HEK293 (cell line): ENCODE data around the gene MCAT.

ENCODE experiments used
- CTCF ChIA-PET: fragments of 350-600 bp; formaldehyde crosslinking; extraction: SDS; loops from one replicate; lab custom pipeline; 2021; ENCODE audit warnings: antibody characterized with exemption; lab: Yijun Ruan, JAX
- POLR2A ChIA-PET: fragments of 300-600 bp; formaldehyde crosslinking; extraction: SDS; loops from one replicate; lab custom pipeline; 2020; ENCODE audit warnings: antibody characterized with exemption, inconsistent platforms; lab: Yijun Ruan, JAX
- H3K27ac ChIP-seq: fragments of 200-500 bp; sonication (Bioruptor generic); 2 replicates; pipeline ENCODE4 v1.5.1; 2014; ENCODE audit warnings: low read depth, low read length, control low read depth, inconsistent platforms; ENCODE audit errors: extremely low read depth
- H3K36me3 ChIP-seq, 2 experiments: fragments of 200-500 bp in 1 of 2; sonication (Bioruptor generic) in 1 of 2; 1 replicate in 1 of 2; 2 replicates in 1 of 2; pipeline ENCODE4 v1.5.1; 2014 to 2017; ENCODE audit warnings: inconsistent platforms in 2 of 2, low read length in 2 of 2; ENCODE audit not compliant: control insufficient read depth in 2 of 2, insufficient read depth in 1 of 2
- H3K4me1 ChIP-seq: fragments of 200-500 bp; sonication (Bioruptor generic); 2 replicates; pipeline ENCODE4 v1.5.1; 2014; ENCODE audit warnings: mild to moderate bottlenecking, low read length, inconsistent platforms; ENCODE audit not compliant: control insufficient read depth, insufficient read depth
- H3K4me3 ChIP-seq: 2 replicates; pipeline ENCODE4 v1.5.1; 2011; ENCODE audit warnings: low read depth, mild to moderate bottlenecking, control low read depth, low read length, moderate library complexity
- H3K9me3 ChIP-seq: fragments of 200-500 bp; sonication (Bioruptor generic); 2 replicates; pipeline ENCODE4 v1.5.1; 2014; ENCODE audit warnings: low read depth, low read length, inconsistent platforms; ENCODE audit not compliant: control insufficient read depth, insufficient read depth
- BCL6B ChIP-seq: fragments of 450-650 bp; formaldehyde crosslinking; IDR thresholded peaks from 2 replicates; pipeline ENCODE4 v1.5.1; 2017; ENCODE audit warnings: missing biosample characterization, missing genetic modification characterization
- IKZF3 ChIP-seq: fragments of 450-650 bp; IDR thresholded peaks from 2 replicates; pipeline ENCODE4 v1.5.0; 2018; ENCODE audit warnings: missing biosample characterization, mild to moderate bottlenecking, missing genetic modification characterization, moderate library complexity
- PRDM2 ChIP-seq: fragments of 450-650 bp; formaldehyde crosslinking; IDR thresholded peaks from 2 replicates; pipeline ENCODE4 v1.5.1; 2016; ENCODE audit warnings: missing biosample characterization, missing genetic modification characterization, borderline replicate concordance
- ZBTB21 ChIP-seq: fragments of 450-650 bp; formaldehyde crosslinking; IDR thresholded peaks from 2 replicates; pipeline ENCODE4 v1.5.1; 2017; ENCODE audit warnings: missing biosample characterization, missing genetic modification characterization
- ZNF18 ChIP-seq: fragments of 450-650 bp; formaldehyde crosslinking; IDR thresholded peaks from 2 replicates; pipeline ENCODE4 v1.5.1; 2016; ENCODE audit warnings: missing biosample characterization, missing genetic modification characterization
- ZNF211 ChIP-seq: fragments of 450-650 bp; formaldehyde crosslinking; IDR thresholded peaks from 2 replicates; pipeline ENCODE4 v1.5.1; 2016; ENCODE audit warnings: low read depth, missing biosample characterization, missing genetic modification characterization
- ZNF214 ChIP-seq: fragments of 450-650 bp; formaldehyde crosslinking; IDR thresholded peaks from 2 replicates; pipeline ENCODE4 v1.5.1; 2017; ENCODE audit warnings: missing biosample characterization, mild to moderate bottlenecking, missing genetic modification characterization, borderline replicate concordance
- ZNF280C ChIP-seq: fragments of 450-650 bp; formaldehyde crosslinking; IDR thresholded peaks from 2 replicates; pipeline ENCODE4 v1.5.1; 2016; ENCODE audit warnings: missing biosample characterization, missing genetic modification characterization
- ZNF488 ChIP-seq: fragments of 450-650 bp; formaldehyde crosslinking; IDR thresholded peaks from 2 replicates; pipeline ENCODE4 v1.5.1; 2016; ENCODE audit warnings: missing biosample characterization, missing genetic modification characterization
- ZNF514 ChIP-seq: fragments of 450-650 bp; formaldehyde crosslinking; IDR thresholded peaks from 2 replicates; pipeline ENCODE4 v1.5.1; 2016; ENCODE audit warnings: missing biosample characterization, missing genetic modification characterization
- ZNF623 ChIP-seq: fragments of 450-650 bp; formaldehyde crosslinking; IDR thresholded peaks from 2 replicates; pipeline ENCODE4 v1.5.1; 2016; ENCODE audit warnings: missing biosample characterization, missing genetic modification characterization
- ZNF629 ChIP-seq: fragments of 450-650 bp; formaldehyde crosslinking; IDR thresholded peaks from 2 replicates; pipeline ENCODE4 v1.5.1; 2017; ENCODE audit warnings: missing biosample characterization, missing genetic modification characterization
- ZNF785 ChIP-seq: fragments of 450-650 bp; formaldehyde crosslinking; IDR thresholded peaks from 2 replicates; pipeline ENCODE4 v1.5.1; 2016; ENCODE audit warnings: missing biosample characterization, missing genetic modification characterization
- ZNF792 ChIP-seq: fragments of 450-650 bp; formaldehyde crosslinking; IDR thresholded peaks from 2 replicates; pipeline ENCODE4 v1.5.1; 2016; ENCODE audit warnings: missing biosample characterization, missing genetic modification characterization
- ZNF830 ChIP-seq: fragments of 450-650 bp; IDR thresholded peaks from 2 replicates; pipeline ENCODE4 v1.5.0; 2018; ENCODE audit warnings: missing biosample characterization, missing genetic modification characterization, low read depth, mild to moderate bottlenecking, moderate library complexity

Gene MCAT

GRCh38 chr22:43114958-43115357 lies 28.2 kb downstream of the MCAT start:
- Histone ChIP-seq H3K36me3 (no peaks in the 10 kb centered on the region), H3K9me3 (no peaks in the 10 kb centered on the region), H3K4me3 (no peak overlapping the region), H3K4me1 (peaks cover 7% of the 10 kb centered on the region; the same call in 1 of the 2 replicates), H3K27ac (no peak overlapping the region)
- TF ChIP-seq ZNF629 (tag by site-specific recombination) (no peak), ZNF18 (tag by site-specific recombination) (no peak), ZNF623 (tag by site-specific recombination) (no peak), ZNF280C (tag by site-specific recombination) (no peak), ZNF830 (tag by site-specific recombination) (no peak), ZNF514 (tag by site-specific recombination) (no peak), ZBTB21 (tag by site-specific recombination) (no peak), PRDM2 (tag by site-specific recombination) (no peak), BCL6B (tag by site-specific recombination) (no peak), IKZF3 (tag by site-specific recombination) (no peak), ZNF211 (tag by site-specific recombination) (no peak), ZNF792 (tag by site-specific recombination) (no peak), ZNF488 (tag by site-specific recombination) (no peak), ZNF785 (no peak), ZNF214 (tag by site-specific recombination) (no peak)
- POLR2A ChIA-PET = interaction anchor here (0.6 kb wide), 1 partner anchor 632 kb away, joined by 3 read pairs; no protein-coding TSS in a partner anchor
- CTCF ChIA-PET = interaction anchor here (0.7 to 0.8 kb wide), 2 partner anchors 9 to 24 kb away, joined by 3 to 4 read pairs; no protein-coding TSS in a partner anchor
